ENCODE data around the gene SORCS2.
"Not testable (repeated sequence)": the region's sequence is repeated elsewhere in the genome, so short reads cannot be mapped to it uniquely, and the experiment has no call there.

Gene SORCS2

DNA sequence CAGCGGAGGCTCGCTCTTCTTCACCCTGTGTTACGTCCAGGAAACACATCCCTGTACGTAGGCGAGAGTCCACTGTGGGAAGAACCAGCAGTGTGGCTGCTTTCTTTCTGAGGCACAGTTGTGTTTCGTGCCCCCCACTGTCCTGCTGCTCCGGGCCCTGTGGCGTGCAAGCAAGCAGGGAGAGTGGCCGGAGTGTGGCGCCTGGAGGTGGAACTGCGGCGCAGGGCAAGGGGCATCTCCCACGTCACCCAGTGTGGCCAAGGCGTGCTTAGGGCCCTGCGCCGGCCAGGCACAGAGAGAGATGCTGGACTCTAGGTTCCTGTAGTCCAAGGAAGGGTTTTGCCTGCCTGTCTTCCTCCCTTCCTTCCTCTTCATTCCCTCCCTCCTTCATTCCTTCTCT lies 255.7 kb downstream of the SORCS2 start:
- no peak for TF ChIP-seq CTCF (IDR thresholded peaks at IDR 0.05; ENCODE audit: low read depth, low read length)
- no peak for DNase-seq (ENCODE audit: extremely low read depth, low read depth)

DNA sequence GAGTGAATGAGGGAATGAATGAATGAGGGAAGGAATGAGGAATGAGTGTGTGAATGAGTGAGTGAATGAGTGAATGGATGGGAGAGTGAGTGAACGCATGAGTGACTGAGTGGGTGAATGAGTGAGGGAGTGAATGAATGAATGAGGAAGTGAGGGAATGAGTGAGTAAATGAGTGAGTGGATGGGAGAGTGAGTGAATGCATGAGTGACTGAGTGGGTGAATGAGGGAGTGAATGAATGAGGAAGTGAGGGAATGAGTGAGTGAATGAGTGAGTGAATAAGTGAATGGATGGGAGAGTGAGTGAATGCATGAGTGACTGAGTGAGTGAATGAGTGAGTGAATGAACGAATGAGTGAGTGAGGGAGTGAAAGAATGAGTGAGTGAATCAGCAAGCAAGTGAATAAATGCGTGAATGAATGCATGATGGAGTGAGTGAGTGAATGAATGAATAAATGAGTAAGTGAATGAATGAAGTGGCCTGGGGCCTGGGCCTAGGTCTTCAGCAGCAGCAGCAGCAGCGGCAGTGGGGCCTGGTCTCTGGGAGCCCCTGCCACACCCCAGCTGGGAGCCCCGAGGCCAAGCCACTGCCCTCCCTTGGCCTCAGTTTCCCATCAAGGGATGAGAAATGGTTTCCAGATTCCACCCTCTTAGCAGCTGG lies 258.6 kb downstream of the SORCS2 start:
- no peak for TF ChIP-seq CTCF (IDR thresholded peaks at IDR 0.05; ENCODE audit: low read depth, low read length)
- DNase-seq (ENCODE audit: extremely low read depth, low read depth): no peak

- no peak for DNase-seq (ENCODE audit: extremely low read depth, low read depth)
- TF ChIP-seq CTCF (IDR thresholded peaks at IDR 0.05; ENCODE audit: low read depth, low read length): no peak
Measured at GRCh38 chr4:7451434-7451789, 259.1 kb downstream of the SORCS2 start.

GRCh38 chr4:7451800-7452199 lies 259.5 kb downstream of the SORCS2 start:
- TF ChIP-seq CTCF (IDR thresholded peaks at IDR 0.05; ENCODE audit: low read depth, low read length): no peak
- no peak for DNase-seq (ENCODE audit: extremely low read depth, low read depth)

DNA sequence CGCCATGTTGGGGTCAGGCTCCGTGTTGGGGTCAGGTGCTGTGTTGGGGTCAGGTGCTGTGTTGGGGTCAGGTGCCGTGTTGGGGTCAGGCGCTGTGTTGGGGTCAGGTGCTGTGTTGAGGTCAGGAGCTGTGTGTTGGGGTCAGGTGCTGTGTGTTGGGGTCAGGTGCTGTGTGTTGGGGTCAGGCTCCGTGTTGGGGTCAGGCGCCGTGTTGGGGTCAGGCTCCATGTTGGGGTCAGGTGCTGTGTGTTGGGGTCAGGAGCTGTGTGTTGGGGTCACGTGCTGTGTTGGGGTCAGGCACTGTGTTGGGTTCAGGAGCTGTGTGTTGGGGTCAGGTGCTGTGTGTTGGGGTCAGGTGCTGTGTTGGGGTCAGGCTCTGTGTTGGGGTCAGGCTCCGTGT lies 260.5 kb downstream of the SORCS2 start:
- not testable (repeated sequence) for DNase-seq (ENCODE audit: extremely low read depth, low read depth)

DNA sequence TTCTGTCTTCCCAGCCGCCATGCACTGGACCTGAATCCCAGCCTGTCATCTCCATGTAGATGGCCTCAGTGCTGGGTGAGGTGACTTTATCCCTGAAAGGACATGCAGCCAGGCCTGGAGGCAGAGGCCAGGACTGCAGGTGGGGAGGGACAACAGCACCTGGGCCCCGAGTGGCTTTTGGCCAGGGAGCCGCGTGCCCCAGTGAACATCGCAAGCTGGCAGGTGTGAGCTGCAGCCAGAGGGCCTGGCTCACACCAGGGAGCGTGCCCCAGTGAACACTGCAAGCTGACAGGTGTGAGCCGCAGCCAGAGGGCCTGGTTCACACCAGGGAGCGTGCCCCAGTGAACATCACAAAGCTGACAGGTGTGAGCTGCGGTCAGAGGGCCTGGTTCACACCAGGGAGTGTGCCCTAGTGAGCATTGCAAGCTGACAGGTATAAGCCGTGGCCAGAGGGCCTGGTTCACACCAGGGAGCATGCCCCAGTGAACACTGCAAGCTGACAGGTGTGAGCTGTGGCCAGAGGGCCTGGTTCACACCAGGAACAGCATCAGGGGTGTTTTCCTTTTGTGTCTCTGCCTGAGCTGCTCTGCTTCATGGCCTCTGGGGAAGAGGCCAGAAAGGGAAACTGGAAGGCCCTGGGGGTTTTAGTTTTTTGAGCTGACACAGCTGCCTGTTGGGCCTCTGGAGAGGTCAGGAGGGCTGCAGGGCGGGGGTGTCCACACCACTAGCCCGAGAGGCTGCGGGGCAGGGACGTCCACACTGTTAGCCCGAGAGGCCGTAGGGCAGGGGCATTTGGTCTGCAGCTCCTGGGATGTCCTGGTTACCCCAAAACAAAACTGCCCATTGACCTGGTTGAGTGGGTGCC lies 265.1 kb downstream of the SORCS2 start:
- DNase-seq (ENCODE audit: extremely low read depth, low read depth): no peak

DNA sequence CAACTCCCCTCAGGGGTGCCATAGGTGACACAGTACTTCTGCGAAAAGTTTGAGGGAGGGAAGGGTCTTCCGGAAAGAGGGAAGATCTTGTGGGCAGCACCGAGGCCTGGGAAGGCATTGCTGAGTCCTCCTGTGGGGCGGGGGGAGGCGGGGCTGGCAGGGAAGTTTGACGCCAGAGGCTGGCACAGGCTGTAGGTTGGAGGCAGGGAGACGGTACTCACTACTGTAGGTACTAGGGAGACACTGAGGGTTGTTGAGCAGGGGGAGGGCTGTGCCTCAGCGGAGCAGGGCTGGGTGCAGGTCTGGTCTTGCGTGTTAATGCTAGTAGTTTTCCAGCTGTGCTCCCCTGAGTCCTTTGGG lies 265.7 kb downstream of the SORCS2 start:
- no peak for TF ChIP-seq CTCF (IDR thresholded peaks at IDR 0.05; ENCODE audit: low read depth, low read length)
- DNase-seq (ENCODE audit: extremely low read depth, low read depth): no peak

More for the DNA sequence above, 265.1 kb downstream of the SORCS2 start:
- TF ChIP-seq CTCF (IDR thresholded peaks at IDR 0.05; ENCODE audit: low read depth, low read length): no peak

Measured in AG09319 (cell line).